ENCODE measurements around the gene SOX6.

Gene SOX6

DNA sequence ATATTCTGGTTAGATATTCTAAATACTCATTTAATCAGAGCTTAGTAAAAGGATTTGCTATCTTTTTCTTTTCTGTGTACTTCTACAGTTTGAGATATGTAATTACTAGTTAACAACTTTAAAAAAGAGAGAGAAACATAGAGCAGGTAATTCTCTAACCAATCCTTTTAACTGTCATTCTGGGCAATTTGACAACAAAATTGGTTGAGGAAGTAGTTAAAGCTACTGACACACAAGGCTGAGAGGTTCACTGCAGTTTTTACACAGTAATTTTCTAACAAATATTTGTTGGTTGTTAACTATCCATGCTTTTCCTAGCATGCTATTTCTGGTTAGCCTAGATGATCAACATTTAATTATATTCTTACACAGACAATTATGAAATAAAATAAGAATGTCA, 3.6 kb downstream of the SOX6 start:
- H3K9me3 ChIP-seq (ENCODE audit: insufficient read depth, low read length), result no peaks in the 10 kb centered on the region
- no peak overlapping the region for H2AFZ ChIP-seq (ENCODE audit: low read depth, low read length)
- H3K79me2 ChIP-seq (ENCODE audit: low read length), result no peaks in the 10 kb centered on the region
- H4K20me1 ChIP-seq (ENCODE audit: insufficient read depth, low read length), result no peaks in the 10 kb centered on the region
- no peak overlapping the region for H3K9ac ChIP-seq (ENCODE audit: low read length)
- H3K27me3 ChIP-seq (ENCODE audit: low read depth, low read length), result no peaks in the 10 kb centered on the region
- TF ChIP-seq, protein P1, sequence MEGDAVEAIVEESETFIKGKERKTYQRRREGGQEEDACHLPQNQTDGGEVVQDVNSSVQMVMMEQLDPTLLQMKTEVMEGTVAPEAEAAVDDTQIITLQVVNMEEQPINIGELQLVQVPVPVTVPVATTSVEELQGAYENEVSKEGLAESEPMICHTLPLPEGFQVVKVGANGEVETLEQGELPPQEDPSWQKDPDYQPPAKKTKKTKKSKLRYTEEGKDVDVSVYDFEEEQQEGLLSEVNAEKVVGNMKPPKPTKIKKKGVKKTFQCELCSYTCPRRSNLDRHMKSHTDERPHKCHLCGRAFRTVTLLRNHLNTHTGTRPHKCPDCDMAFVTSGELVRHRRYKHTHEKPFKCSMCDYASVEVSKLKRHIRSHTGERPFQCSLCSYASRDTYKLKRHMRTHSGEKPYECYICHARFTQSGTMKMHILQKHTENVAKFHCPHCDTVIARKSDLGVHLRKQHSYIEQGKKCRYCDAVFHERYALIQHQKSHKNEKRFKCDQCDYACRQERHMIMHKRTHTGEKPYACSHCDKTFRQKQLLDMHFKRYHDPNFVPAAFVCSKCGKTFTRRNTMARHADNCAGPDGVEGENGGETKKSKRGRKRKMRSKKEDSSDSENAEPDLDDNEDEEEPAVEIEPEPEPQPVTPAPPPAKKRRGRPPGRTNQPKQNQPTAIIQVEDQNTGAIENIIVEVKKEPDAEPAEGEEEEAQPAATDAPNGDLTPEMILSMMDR (IDR thresholded peaks at IDR 0.05; ENCODE audit: low read depth, low read length), result no peak
- no peak for TF ChIP-seq EZH2phosphoT487 (IDR thresholded peaks at IDR 0.05; ENCODE audit: low read depth)
- no peak overlapping the region for H3K4me2 ChIP-seq (ENCODE audit: low read length)
- H3K36me3 ChIP-seq (replicated peaks; ENCODE audit: low read depth, low read length), result no peaks in the 10 kb centered on the region
- no peak overlapping the region for H3K4me3 ChIP-seq (ENCODE audit: low read length)
- no peak overlapping the region for H3K27ac ChIP-seq (ENCODE audit: low read length)
- no peaks in the 10 kb centered on the region for H3K4me1 ChIP-seq (ENCODE audit: low read length)

DNA sequence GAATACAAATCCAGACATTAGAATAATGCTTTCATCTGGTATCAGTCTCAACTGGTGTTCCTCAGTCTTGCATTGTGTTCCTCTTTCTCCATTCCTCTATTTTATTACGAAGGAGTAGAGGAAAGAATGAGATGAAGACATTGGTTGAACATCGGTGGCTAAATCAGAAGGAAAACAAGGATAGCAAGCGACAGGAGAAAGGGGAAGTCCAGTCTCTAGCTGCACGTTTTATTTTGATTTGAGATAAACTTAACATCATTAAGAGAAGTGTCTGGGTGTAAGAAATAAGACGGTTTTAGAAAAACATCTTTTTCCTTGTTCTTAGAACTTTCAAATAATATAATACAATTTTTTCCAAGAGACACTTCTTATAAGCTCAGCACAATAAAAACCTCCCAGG, 6.2 kb downstream of the SOX6 start:
- no peaks in the 10 kb centered on the region for H3K36me3 ChIP-seq (replicated peaks; ENCODE audit: low read depth, low read length)
- H3K79me2 ChIP-seq (ENCODE audit: low read length), result no peaks in the 10 kb centered on the region
- H3K4me1 ChIP-seq (ENCODE audit: low read length), result no peaks in the 10 kb centered on the region
- H3K27ac ChIP-seq (ENCODE audit: low read length), result no peak overlapping the region
- no peak overlapping the region for H3K4me2 ChIP-seq (ENCODE audit: low read length)
- H4K20me1 ChIP-seq (ENCODE audit: insufficient read depth, low read length), result no peaks in the 10 kb centered on the region
- H3K9me3 ChIP-seq (ENCODE audit: insufficient read depth, low read length), result no peaks in the 10 kb centered on the region
- H3K4me3 ChIP-seq (ENCODE audit: low read length), result no peak overlapping the region
- no peaks in the 10 kb centered on the region for H3K27me3 ChIP-seq (ENCODE audit: low read depth, low read length)
- no peak overlapping the region for H2AFZ ChIP-seq (ENCODE audit: low read depth, low read length)
- no peak overlapping the region for H3K9ac ChIP-seq (ENCODE audit: low read length)
- TF ChIP-seq EZH2phosphoT487 (IDR thresholded peaks at IDR 0.05; ENCODE audit: low read depth), result no peak
- TF ChIP-seq, protein P1 (IDR thresholded peaks at IDR 0.05; ENCODE audit: low read depth, low read length), result no peak

DNA sequence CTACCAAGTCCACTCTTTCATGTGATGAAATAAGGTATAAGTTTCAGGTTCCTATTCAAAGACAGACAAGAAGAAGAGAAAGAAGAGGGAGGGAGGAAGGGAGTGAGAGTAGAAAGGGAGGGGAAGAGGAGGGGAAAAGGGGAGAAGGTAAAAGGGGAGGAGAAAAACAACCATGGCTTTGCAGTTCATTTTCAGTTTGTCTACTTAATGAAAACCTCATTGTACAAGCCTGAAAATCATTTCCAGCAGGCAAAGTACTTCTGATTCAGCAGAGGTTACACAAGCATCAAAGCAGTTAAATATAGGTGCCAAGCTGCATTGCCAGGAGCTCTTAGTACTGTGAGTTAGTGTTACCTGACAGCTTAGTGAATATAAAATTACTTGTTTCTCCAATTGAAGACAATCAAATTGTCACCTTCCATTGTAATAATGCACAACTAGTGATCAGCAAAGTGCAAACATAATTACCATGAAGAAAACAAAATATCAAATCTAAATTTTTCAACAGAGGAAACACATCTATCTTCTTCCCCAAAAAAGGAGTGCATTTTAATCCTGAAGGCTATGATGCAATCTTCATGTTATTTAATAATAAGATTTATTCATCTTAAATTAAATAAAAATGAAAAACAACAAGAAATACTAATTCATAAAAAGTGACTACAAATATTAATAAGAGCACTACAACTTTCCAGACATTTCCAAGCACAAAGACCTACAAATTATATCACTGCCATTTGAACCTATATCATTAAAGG, 8.2 kb downstream of the SOX6 start:
- H3K27ac ChIP-seq (ENCODE audit: low read length), result no peak overlapping the region

DNA sequence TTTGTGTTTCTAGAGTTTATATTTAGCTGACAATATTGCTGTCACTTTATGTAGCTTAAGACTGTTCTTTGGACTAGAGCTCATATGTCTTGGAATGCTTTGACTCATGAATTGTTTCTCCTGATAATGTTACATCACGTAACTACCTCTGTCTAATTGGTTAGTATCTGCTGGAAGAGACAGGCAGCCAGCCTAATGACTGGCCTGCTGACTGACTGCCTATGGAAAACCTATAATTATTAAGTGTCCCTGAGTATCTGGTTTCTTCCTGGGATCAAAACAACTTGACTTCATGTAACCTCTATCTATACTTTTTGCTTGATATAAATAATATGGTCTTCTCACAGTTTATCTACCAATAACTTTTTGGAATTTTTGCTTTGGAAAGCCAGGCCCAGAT, 9.4 kb downstream of the SOX6 start:
- Histone ChIP-seq H3K4me1 (ENCODE audit: low read length) (no peaks in the 10 kb centered on the region), H3K9ac (ENCODE audit: low read length) (no peak overlapping the region), H3K27me3 (ENCODE audit: low read depth, low read length) (no peaks in the 10 kb centered on the region), H3K36me3 (replicated peaks; ENCODE audit: low read depth, low read length) (no peaks in the 10 kb centered on the region), H2AFZ (ENCODE audit: low read depth, low read length) (no peak overlapping the region), H3K79me2 (ENCODE audit: low read length) (no peaks in the 10 kb centered on the region), H3K9me3 (ENCODE audit: insufficient read depth, low read length) (no peaks in the 10 kb centered on the region), H3K27ac (ENCODE audit: low read length) (no peak overlapping the region), H3K4me3 (ENCODE audit: low read length) (no peak overlapping the region), H3K4me2 (ENCODE audit: low read length) (no peak overlapping the region), H4K20me1 (ENCODE audit: insufficient read depth, low read length) (no peaks in the 10 kb centered on the region)
- TF ChIP-seq, protein P1 (IDR thresholded peaks at IDR 0.05; ENCODE audit: low read depth, low read length), result no peak
- no peak for TF ChIP-seq EZH2phosphoT487 (IDR thresholded peaks at IDR 0.05; ENCODE audit: low read depth)

More for the DNA sequence above, 8.2 kb downstream of the SOX6 start:
- H3K9ac ChIP-seq (ENCODE audit: low read length), result no peak overlapping the region
- no peak overlapping the region for H3K4me3 ChIP-seq (ENCODE audit: low read length)
- H2AFZ ChIP-seq (ENCODE audit: low read depth, low read length), result no peak overlapping the region
- H3K36me3 ChIP-seq (replicated peaks; ENCODE audit: low read depth, low read length), result no peaks in the 10 kb centered on the region
- H3K4me2 ChIP-seq (ENCODE audit: low read length), result no peak overlapping the region
- no peaks in the 10 kb centered on the region for H4K20me1 ChIP-seq (ENCODE audit: insufficient read depth, low read length)
- no peaks in the 10 kb centered on the region for H3K79me2 ChIP-seq (ENCODE audit: low read length)
- H3K9me3 ChIP-seq (ENCODE audit: insufficient read depth, low read length), result no peaks in the 10 kb centered on the region
- no peaks in the 10 kb centered on the region for H3K27me3 ChIP-seq (ENCODE audit: low read depth, low read length)
- no peaks in the 10 kb centered on the region for H3K4me1 ChIP-seq (ENCODE audit: low read length)
- TF ChIP-seq, protein P1 (IDR thresholded peaks at IDR 0.05; ENCODE audit: low read depth, low read length), result no peak
- TF ChIP-seq EZH2phosphoT487 (IDR thresholded peaks at IDR 0.05; ENCODE audit: low read depth), result no peak
